GM13977 (cell line): ENCODE measurements around the gene TPH1.
"Not testable (repeated sequence)": the region's sequence is repeated elsewhere in the genome, so short reads cannot be mapped to it uniquely, and the experiment has no call there.

Experiments
- DNase-seq: peaks from one replicate; pipeline ENCODE4 v3.0.0; 2012; ENCODE audit warnings: low spot score
- CTCF ChIP-seq: IDR thresholded peaks from 2 replicates; pipeline ENCODE4 v1.5.1; 2012; ENCODE audit warnings: mild to moderate bottlenecking, control low read depth; ENCODE audit not compliant: insufficient read depth; ENCODE audit errors: extremely low read depth, missing control alignments
- in situ Hi-C: fragments of 300-500 bp; cut with MboI; formaldehyde crosslinking; loops from one replicate; pipeline ENCODE4 v1.12.0; 2022; ENCODE audit warnings: low sequenced_read_pairs, low pct_unique_long_range_greater_than_20kb, mixed read lengths, inconsistent platforms; ENCODE audit not compliant: unreplicated experiment

Gene TPH1

GRCh38 chr11:18010121-18010670 lies 35.9 kb downstream of the TPH1 start:
- in situ Hi-C loops = no loop called here
- no peak for DNase-seq
- TF ChIP-seq CTCF = no peak

GRCh38 chr11:18005376-18006129 lies 40.5 kb downstream of the TPH1 start:
- TF ChIP-seq CTCF = no peak
- DNase-seq = no peak
- in situ Hi-C loops = no loop called here

GRCh38 chr11:18001191-18001590 lies 44.9 kb downstream of the TPH1 start:
- in situ Hi-C loops = no loop called here

GRCh38 chr11:18000760-18001159 lies 45.3 kb downstream of the TPH1 start:
- TF ChIP-seq CTCF = no peak
- in situ Hi-C loops = no loop called here

More at GRCh38 chr11:18001191-18001590, 44.9 kb downstream of the TPH1 start:
- TF ChIP-seq CTCF = no peak
- no peak for DNase-seq

GRCh38 chr11:18000128-18000527 lies 45.9 kb downstream of the TPH1 start:
- in situ Hi-C loops = not testable (repeated sequence)

More at GRCh38 chr11:18000760-18001159, 45.3 kb downstream of the TPH1 start:
- no peak for DNase-seq

More at GRCh38 chr11:18000128-18000527, 45.9 kb downstream of the TPH1 start:
- not testable (repeated sequence) for DNase-seq
